HL-60 (cell line): ENCODE measurements around the gene SPTBN1.
"Not testable (repeated sequence)": the region's sequence is repeated elsewhere in the genome, so short reads cannot be mapped to it uniquely, and the experiment has no call there.

Source experiments
- DNase-seq, 2 experiments: peaks; one replicate each; pipeline ENCODE4 v3.0.0-alpha.2; 2010 to 2020; ENCODE audit warnings: low read depth in 1 of 2, low spot score in 1 of 2
- H3K27ac ChIP-seq: fragments of 250-450 bp; sonication (Bioruptor Pico); replicated peaks from 2 replicates; pipeline ENCODE4 v1.5.1; 2020; ENCODE audit warnings: mild to moderate bottlenecking, moderate library complexity
- H3K27me3 ChIP-seq: fragments of 250-450 bp; sonication (Bioruptor Pico); 2 replicates; pipeline ENCODE4 v1.5.1; 2021; ENCODE audit warnings: mild to moderate bottlenecking, moderate library complexity; ENCODE audit not compliant: insufficient read depth, poor library complexity, severe bottlenecking
- H3K4me3 ChIP-seq: replicated peaks from 2 replicates; pipeline ENCODE4 v1.5.1; 2011; ENCODE audit warnings: mild to moderate bottlenecking, control low read depth, low read length; ENCODE audit not compliant: insufficient read depth
- GABPA ChIP-seq: IDR thresholded peaks from 2 replicates; pipeline ENCODE4 v1.6.1; 2012; ENCODE audit warnings: low read depth
- POLR2AphosphoS5 ChIP-seq: IDR thresholded peaks from 2 replicates; pipeline ENCODE4 v1.6.1; 2012; ENCODE audit warnings: low read depth
- SPI1 ChIP-seq: IDR thresholded peaks from 2 replicates; pipeline ENCODE4 v1.6.1; 2012; ENCODE audit warnings: low read depth, mild to moderate bottlenecking, borderline replicate concordance
- TF ChIP-seq, protein P1 (sequence below): IDR thresholded peaks from 2 replicates; pipeline ENCODE4 v1.6.1; 2012; ENCODE audit warnings: low read depth; ENCODE audit not compliant: insufficient replicate concordance
- TF ChIP-seq, protein P2 (sequence below): IDR thresholded peaks from one replicate; pipeline ENCODE4 v1.5.1; 2011; ENCODE audit warnings: low read length, control low read depth, inconsistent platforms; ENCODE audit not compliant: insufficient read depth

The SPTBN1 gene

DNA sequence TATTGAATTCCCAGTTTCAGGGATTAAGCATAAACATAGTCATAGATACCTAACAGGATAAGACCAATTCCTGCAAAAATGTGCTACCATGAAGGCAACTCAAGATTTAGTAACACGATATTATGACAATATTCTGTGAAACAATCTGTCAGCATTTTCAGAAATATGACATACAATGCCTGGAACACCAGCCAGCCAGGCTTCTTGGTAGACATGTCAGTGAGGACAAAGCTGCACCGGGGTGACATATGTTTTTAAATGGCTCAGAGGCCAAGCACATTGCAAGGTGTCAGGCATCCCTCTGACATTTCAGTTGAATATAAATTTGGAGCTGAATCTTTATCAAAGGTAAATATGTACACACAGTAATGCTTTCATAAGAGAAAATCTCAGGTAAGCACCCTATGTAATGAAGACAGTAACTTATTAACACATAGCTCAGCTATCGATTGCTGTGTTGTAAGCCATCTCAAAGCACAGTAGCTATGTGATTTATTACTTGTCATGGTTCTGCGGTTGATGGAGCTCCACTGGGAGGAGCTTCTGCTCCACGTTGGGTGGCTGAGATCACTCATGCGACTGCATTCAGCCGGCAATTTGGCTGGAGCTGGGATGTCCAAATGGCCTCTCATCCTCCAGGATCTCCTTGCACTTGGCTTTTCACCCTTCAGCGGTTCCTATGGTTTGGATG lies 235.5 kb downstream of the SPTBN1 start:
- DNase-seq = no peak
- no peak overlapping the region for H3K27ac ChIP-seq
- TF ChIP-seq POLR2AphosphoS5 = no peak
- TF ChIP-seq SPI1 = no peak
- TF ChIP-seq, protein P1, sequence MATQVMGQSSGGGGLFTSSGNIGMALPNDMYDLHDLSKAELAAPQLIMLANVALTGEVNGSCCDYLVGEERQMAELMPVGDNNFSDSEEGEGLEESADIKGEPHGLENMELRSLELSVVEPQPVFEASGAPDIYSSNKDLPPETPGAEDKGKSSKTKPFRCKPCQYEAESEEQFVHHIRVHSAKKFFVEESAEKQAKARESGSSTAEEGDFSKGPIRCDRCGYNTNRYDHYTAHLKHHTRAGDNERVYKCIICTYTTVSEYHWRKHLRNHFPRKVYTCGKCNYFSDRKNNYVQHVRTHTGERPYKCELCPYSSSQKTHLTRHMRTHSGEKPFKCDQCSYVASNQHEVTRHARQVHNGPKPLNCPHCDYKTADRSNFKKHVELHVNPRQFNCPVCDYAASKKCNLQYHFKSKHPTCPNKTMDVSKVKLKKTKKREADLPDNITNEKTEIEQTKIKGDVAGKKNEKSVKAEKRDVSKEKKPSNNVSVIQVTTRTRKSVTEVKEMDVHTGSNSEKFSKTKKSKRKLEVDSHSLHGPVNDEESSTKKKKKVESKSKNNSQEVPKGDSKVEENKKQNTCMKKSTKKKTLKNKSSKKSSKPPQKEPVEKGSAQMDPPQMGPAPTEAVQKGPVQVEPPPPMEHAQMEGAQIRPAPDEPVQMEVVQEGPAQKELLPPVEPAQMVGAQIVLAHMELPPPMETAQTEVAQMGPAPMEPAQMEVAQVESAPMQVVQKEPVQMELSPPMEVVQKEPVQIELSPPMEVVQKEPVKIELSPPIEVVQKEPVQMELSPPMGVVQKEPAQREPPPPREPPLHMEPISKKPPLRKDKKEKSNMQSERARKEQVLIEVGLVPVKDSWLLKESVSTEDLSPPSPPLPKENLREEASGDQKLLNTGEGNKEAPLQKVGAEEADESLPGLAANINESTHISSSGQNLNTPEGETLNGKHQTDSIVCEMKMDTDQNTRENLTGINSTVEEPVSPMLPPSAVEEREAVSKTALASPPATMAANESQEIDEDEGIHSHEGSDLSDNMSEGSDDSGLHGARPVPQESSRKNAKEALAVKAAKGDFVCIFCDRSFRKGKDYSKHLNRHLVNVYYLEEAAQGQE = no peak
- no peak for TF ChIP-seq GABPA
- TF ChIP-seq, protein P2, sequence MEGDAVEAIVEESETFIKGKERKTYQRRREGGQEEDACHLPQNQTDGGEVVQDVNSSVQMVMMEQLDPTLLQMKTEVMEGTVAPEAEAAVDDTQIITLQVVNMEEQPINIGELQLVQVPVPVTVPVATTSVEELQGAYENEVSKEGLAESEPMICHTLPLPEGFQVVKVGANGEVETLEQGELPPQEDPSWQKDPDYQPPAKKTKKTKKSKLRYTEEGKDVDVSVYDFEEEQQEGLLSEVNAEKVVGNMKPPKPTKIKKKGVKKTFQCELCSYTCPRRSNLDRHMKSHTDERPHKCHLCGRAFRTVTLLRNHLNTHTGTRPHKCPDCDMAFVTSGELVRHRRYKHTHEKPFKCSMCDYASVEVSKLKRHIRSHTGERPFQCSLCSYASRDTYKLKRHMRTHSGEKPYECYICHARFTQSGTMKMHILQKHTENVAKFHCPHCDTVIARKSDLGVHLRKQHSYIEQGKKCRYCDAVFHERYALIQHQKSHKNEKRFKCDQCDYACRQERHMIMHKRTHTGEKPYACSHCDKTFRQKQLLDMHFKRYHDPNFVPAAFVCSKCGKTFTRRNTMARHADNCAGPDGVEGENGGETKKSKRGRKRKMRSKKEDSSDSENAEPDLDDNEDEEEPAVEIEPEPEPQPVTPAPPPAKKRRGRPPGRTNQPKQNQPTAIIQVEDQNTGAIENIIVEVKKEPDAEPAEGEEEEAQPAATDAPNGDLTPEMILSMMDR = no peak

DNA sequence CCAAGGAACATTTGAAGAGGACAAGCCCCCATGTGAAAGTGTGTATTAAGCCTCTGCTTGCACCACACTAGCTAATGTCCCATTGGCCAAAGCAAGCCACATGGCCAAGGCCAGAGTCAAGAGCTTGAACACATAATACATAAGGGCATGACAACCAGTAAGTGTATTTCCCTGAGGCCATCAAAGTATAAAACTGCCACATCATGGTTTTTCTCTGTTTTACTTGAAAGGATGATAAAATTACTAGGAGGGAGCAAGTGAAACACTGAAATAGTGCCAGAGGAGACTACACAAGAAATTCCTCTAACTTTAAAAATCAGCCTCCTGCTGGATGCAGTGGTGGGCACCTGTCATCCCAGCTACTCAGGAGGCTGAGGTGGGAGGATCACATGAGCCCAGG lies 236.4 kb downstream of the SPTBN1 start:
- H3K27ac ChIP-seq = no peak overlapping the region
- TF ChIP-seq, protein P2 = no peak
- TF ChIP-seq GABPA = no peak
- TF ChIP-seq SPI1 = no peak
- TF ChIP-seq, protein P1 = no peak
- TF ChIP-seq POLR2AphosphoS5 = no peak
- no peaks in the 10 kb centered on the region for H3K27me3 ChIP-seq
- H3K4me3 ChIP-seq = no peak overlapping the region
- no peak for DNase-seq

More for the DNA sequence above, 235.5 kb downstream of the SPTBN1 start:
- H3K4me3 ChIP-seq = no peak overlapping the region
- no peaks in the 10 kb centered on the region for H3K27me3 ChIP-seq

DNA sequence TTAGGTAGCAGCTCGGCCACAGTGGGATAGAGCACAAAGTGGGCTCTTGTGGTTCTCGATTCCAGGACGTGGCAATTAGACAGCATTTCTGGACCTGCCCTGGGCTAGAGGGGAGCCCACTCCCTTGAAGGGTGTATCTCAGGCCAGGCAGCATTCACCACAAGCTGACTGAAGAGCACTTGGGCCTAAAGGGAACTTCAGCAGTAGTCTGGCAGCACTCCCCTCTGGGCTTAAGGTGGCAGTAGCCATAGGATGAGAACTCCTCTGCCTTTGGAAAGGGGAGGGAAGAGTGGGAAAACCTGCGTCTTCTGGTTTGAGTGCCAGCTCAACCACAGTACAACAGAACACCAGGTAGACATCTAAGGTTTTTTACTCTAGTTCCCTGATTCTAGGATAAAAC lies 239.3 kb downstream of the SPTBN1 start:
- H3K27me3 ChIP-seq = peaks cover 2% of the 10 kb centered on the region
- no peak for DNase-seq
- no peak overlapping the region for H3K27ac ChIP-seq
- no peak overlapping the region for H3K4me3 ChIP-seq
- TF ChIP-seq POLR2AphosphoS5 = no peak
- TF ChIP-seq, protein P2 = no peak

DNA sequence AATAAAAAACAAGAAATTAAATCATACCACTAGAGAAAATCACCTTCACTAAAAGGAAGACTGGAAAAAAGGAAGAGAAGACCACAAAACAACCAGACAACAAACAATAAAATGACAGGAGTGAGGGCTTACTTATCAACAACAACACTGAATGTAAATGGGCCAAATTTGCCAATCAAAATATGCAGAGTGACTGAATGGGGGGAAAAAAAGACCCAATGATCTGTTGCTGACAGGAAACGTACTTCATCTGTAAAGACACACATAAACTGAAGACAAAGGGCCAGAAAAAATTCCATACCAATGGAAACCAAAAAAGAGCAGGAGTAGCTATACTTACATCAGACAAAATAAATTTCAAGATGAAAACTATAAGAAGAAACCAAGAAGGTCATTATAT lies 241.8 kb downstream of the SPTBN1 start:
- no peak for DNase-seq
- TF ChIP-seq GABPA (no peak), SPI1 (no peak), POLR2AphosphoS5 (no peak)
- TF ChIP-seq, protein P1 = no peak
- TF ChIP-seq, protein P2 = no peak
- Histone ChIP-seq H3K27me3 (peaks cover 2% of the 10 kb centered on the region), H3K4me3 (no peak overlapping the region), H3K27ac (no peak overlapping the region)

DNA sequence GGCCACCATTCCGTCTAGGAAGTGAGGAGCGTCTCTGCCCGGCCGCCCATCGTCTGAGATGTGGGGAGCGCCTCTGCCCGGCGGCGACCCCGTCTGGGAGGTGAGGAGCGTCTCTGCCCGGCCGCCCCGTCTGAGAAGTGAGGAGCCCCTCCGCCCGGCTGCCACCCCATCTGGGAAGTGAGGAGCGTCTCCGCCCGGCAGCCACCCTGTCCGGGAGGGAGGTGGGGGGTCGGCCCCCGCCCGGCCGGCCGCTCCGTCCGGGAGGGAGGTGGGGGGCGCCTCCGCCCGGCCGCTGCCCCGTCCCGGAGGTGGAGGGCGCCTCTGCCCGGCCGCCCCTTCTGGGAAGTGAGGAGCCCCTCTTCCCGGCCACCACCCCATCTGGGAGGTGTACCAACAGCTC lies 242.8 kb downstream of the SPTBN1 start:
- H3K4me3 ChIP-seq, H3K27me3 ChIP-seq, DNase-seq, H3K27ac ChIP-seq: not testable (repeated sequence)
